D341Med (cell line): ENCODE data around the gene LDB2.
"Not testable (repeated sequence)": the region's sequence is repeated elsewhere in the genome, so short reads cannot be mapped to it uniquely, and the experiment has no call there.

Source experiments
- DNase-seq: peaks from one replicate; pipeline ENCODE4 v3.0.0; 2012; ENCODE audit warnings: low spot score

The LDB2 gene

DNA sequence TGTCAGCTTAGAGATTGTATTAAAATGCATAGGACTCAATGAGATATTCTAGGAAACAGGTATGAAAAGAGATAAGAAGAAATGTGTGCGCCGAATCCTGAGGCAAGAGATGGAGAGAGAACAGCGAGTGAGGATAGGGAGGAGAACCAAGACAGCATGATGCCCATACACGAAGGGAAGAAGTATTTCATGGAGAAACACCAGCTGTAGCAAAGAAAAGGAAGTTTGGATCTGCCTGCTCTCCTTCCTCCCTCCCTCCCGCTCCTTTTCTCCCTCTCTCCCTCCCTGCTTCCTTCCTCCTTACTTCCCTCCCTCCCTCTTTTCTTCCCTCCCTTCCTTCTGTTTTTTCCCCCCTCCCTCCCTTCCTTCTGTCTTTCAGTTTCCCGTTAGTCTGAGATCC lies 353.6 kb downstream of the LDB2 start:
- DNase-seq, result no peak

DNA sequence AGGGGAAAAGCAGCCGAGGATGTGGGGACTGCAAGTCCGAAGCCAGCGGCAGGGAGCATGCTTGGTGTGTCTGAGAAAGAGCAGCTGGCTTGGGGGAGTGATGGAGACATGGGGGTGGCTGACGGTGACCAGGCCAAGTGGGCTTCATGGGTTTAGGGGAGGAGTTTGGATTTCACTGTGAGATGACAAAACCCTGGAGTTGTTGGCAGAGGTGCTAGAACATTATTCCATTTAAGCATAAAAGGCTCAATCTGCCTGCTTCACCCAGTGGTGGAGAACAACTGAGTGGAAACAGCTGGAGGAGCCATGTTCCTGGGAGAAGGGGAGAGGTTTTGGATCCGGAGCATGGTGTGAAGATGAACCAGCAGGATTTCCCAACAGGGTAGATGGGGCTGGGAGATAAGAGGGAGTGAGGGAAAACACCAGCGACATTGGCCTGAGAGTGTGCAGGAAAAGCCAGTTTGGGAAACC lies 354.2 kb downstream of the LDB2 start:
- no peak for DNase-seq

DNA sequence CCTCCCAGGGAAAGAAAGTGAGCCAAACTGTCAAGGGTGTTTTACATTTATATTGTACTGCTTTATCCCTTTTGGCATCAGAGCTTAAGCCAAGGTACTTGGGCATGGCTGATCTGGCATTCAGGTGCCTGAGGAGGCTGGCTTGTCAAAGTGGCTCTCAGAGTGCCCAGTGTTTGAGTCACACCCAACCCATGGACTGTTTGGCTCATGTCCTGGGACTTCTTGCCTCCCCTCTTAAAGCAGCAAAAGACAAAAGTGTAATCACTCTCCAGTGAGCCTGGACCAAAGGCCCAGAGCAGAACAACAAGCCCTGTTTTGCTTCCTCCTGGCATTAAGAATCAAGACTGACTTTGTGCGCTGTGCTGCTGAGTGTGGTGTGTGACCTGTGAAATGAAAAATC lies 360.5 kb downstream of the LDB2 start:
- DNase-seq, result no peak

DNA sequence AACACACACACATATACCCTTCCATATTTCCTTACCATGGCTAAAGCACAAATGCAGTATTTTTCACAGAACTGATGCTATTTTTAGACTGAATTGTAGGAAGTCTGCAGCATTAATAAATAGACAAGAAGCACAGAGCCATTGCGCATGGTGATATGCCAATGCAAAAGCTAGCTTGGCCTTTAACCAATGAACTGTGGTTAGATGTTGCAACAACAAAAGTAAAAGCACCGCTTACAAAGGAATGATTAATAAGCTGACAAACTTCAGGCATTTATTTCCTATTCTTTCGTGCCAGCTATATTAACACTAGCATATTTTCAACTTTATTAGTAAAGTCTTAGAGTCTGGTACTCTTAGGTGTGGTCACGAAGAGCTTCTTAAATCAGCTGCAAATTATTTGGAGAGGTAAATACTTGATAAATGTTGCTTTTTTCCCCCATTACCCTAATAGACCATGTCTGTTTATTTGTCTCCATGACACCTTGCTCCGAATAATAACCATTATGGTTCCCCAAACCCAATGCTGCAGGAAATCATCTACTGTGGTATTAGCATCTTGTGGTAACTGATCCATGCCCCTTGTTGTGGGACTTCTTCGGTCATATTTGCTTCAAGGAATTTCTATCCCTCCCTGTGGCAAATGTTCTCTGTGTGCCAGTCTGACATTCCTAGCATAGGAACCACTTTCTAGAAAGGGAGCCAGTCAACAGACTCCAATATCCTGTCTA lies 366.0 kb downstream of the LDB2 start:
- no peak for DNase-seq

DNA sequence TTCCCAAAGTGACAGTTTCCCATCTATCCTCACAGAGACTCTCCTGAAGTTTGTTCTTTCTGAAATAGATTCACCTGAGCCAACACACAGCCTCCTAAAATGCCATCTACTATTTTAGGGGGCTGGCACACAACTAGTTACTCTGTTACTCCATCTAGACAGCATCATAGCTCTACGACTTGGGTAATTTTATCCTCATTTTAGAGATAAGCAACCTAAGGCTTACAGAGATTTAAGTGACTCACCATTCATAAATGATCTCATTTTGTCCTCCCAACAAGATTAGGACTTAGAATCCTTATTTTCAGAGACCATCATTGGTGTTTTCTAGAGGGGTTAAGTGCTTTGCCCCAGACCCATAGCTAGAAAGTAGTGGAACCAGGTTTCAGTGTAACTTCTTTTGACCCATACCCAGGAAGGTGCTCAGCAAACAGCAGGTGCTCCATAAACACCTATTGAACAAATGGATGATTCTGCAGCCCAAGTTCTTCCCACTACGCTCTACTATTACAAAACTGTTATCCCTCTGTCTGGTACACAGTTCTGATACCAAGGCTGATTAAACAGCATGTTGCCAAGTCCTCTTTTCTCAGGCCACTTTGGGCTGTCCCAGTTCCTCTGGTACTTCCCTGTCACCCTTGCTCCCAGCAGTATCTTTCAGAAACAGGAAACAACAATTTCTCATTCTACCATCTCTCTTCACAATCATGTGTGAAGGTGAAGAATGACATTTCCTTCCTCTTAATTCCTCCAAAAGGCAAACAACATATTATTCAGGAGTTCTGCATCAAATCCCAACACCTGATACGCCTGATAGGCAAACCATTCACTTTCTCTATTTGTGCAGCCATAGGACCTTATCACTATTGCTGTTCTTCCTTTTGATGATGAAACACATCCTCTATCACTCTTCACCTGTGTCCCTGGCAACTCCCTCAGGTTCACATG lies 367.5 kb downstream of the LDB2 start:
- DNase-seq, result no peak

DNA sequence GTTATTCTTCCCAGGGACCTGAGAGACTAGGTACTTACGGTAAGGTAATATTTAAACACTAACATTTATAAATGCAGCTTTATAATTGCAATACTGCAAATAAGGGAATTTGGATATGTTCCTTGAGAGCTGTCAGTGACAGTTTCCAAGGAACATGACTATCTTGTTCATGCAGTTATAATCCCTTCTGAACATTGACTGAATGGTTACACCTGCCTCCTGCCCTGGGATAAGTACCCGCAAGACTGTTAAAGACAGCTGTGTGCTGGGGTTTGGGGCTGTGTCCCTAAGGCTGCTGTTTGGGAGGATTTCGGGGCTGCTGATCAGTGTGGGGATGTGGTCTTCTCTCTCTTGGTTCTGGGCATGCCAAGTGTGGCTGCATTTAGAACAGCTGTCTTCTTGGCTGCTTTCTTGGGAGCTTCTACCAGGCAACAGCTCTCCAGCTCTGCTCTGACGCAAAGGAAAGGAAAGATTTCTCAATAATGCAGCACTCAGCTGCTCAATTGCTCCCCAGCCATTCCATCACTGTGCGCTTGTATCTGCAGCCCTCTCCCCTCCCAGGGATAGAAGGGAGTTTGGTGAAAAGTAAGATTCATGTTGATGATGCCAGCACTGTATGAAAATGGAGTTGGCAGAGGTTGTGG lies 373.4 kb downstream of the LDB2 start:
- no peak for DNase-seq

DNA sequence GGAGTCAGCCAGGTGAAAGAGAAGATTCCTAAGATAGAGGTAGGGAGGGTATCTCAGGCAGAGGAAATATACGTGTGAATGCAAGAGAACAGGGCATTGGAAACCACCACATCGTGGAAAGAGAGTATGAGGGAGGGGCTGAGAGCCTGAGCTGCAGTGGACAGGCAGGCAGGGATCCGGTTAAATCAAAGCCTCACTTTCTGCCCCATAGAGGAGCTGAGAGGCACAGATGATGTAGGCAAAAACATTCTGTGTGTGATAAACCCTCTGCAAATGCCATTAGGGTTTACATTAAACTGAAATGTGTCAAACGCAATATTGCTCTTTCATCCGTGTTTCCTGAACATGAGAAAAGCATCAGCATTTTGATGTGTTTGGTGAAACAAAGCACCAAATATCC lies 374.0 kb downstream of the LDB2 start:
- DNase-seq, result no peak

DNA sequence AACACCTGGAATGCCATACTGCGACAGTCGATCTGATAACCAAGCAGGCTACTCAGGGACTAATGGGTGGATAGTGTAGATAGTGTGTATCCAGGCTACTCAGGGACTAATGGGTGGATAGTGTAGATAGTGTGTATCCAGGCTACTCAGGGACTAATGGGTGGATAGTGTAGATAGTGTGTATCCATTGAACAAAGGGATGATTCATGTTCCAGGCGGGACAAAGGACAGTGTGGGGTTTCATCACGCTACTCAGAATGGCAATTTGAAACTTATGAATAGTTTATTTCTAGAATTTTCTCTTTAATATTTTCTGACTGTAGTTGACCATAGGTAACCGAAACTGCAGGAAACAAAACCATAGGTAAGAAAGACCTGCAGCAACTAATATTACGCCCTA lies 374.9 kb downstream of the LDB2 start:
- DNase-seq, result not testable (repeated sequence)

DNA sequence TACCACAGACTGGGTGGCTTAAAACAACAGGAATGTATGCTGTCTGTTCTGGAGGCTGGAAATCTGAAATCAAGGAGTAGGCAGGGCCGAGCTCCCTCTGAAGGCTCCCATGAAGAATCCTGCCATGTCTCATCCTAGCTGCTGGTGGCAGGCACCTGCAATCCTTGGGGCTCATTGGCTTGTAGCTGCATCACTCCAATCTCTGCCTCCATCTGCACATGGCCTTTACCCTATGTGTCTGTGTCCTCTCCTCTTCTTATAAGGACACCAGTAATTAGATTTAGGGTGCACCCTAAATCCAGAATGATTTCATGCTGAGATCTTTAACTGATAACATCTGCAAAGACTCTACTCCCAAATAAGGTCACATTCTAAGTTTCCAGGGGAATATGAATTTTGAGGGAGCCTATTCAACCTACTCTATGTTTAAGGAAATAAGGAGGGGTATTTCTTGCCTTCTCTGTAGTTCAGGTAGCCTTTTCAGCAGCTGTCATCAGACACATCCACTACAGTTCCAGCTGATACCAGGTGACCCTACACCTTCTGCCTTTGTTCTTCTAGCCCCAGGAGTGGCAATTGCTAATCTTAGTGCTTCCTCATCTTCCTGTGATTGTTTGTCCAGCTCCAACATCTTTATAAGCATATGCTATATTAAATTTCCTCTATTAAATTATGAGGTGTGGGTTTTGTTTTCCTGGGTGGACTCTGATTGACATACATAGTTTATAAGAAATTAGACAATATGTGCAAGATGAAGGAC lies 377.1 kb downstream of the LDB2 start:
- no peak for DNase-seq

DNA sequence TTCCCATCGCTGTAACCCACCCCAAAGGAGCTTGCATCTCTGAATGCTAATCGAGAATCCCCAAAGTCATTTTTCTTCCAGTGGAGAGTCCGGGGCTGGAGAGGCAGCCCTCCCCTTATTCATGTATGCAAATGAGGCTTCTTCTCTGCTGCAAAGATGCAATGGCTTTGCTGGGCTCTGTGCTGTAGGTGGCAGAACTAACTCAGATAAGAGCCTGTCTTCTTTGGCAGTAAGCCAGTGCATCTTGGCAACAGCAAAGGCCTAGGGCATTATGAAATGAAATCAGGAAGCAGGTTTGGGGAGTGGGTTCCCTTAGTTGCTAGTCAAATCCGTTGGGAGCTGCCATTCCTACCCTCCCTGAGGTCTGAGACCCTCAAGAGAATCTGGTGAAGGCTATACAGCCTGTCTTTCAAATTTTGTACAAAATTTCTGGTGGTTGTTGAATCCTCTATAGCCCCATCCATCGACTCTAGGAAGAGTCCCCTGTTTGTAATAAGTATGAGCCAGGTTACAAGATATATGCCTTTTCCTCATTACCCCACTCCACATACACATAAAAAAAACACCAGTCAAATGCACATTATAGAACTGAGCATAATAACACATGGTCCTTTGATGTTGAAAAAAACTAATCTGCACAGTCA lies 381.5 kb downstream of the LDB2 start:
- DNase-seq, result peak; percentile 68

DNA sequence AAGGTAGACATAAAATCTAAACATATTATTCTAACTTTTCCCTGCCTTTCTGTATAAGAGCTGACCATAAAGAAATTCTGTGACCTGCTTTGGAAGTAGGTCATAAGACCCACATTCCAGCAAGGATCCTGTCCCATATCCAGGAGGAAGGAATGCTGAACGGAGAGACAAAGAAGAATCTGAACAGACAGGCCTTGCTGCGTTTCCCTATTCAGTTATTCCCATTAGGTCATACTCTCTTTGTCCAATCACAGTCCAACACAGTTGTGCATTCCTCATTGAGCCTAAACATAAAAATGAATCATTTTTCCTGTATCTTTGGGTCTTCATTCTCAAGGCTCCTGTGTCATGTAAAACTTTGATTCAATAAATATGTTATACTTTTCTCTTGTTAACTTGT lies 384.6 kb downstream of the LDB2 start:
- no peak for DNase-seq

DNA sequence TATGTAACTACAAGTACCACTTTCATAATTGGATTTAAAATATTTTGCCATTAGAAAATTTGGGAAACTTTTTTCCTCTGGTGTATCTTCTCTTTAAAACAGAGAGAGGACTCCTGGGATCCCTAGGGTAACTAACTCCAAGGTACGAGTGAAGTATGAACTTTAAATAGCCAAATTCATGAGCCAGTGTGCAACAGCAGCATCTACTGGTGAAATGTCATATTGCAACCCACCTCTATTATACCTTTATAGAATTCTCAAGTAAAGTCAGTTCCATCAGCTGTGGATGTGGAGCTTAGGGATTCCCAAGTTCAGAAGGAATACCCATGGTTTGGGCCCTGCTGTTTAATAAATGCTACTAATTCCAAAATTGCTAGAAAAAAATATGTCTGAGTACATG lies 389.5 kb downstream of the LDB2 start:
- DNase-seq, result no peak

DNA sequence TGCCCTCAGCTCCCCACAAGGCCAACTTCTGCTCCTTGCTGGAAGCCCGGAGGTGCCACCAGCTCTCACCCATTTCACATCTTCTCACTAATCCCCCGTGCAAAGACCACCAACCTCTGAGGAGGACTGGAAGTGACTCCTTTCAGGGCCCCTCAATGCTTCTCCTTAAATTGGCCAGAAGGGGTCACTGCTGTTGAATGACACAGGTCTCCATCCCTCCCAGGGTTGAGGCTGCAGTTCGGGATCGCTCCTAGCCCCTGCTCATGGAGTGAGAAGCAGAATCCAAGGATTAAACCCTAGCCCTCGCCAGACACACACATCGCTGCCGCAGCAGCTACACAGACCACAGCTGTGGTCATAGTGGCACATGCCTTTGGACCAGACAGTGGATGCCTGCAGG lies 392.7 kb downstream of the LDB2 start:
- DNase-seq, result peak; percentile 47

DNA sequence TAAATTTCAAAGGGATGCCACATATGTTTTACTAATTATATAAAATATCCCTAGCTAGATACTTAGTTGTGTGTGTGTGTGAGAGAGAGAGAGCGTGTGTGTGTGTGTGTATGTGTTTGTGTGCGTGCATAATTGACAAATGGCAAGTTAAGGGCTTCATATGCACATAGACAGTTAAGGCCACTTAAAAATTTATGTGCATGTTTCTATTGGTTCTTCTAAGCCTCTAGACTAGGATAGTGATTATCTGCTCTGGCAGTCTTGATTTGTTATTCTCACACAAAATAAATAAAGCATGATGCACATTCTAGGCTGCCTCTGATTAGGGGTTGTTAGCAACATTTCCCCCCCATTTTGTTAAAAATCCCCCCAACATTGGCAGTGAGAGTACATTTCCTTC lies 393.2 kb downstream of the LDB2 start:
- DNase-seq, result no peak

DNA sequence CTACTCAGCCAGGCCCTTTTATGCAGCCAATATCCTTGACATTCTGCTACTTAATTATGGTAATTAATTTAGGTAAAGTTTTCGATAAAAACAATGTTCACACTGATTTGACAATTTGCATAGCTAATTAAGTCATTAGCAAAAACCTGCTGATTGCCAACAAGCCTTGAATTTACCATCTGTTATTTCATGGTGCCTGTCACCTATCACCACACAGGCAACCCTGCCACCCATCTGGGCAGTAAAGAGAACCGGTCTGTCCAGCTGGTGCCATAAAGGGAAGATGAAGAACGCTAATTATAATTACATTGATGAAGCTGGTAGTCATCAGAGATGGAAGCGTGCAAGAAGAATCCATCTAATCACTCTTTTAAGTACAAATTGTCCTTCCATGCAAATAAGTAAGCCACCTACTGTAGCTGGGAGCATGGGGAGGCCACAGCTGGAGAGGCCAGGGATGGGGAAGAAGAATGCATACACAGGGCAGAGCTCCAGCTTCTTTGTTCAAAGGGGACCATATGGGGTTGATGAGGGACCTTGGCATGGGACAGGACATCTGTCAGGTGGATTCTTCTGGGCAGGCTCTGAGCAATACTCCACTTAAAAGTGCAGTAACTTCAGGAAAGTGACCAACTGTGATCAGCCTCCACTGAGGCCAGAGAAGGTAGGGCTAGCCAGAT lies 394.9 kb downstream of the LDB2 start:
- no peak for DNase-seq

DNA sequence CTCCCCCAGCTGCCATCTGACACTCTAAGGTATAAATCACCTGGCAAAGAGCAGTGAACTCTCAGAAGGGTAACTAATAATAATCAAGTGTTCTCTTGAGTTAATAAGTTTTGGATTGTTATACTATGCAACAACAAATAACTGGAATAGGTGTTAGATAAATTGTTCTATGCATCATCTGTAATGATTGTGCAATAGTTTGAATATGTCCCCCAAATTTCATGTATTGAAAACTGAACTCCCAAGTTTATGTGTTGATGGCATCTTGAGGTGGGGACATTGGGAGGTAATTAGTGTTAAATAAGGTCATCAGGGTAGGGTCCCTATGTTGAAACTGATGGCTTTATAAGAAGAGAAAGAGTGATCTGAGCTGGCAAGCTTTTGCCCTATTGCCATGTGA lies 399.5 kb downstream of the LDB2 start:
- DNase-seq, result no peak

DNA sequence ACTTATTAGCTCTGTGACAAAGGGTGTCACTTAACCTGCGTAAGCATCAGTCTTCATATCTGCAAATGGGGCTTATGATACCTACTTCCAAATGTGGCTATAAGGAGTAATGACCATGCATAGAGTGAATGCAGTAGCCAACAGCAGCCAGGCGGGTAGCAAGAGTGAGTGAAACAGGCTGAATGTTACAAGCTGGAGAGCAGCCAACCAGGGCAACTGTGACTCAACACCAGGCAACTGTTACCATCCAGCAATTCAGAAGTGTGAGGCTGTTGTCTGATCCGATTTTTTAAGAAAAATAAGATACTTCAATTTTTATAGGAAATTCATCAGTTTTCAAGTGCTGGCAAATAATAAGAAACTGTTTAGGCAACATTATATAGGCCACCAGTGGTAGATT lies 401.9 kb downstream of the LDB2 start:
- DNase-seq, result no peak

DNA sequence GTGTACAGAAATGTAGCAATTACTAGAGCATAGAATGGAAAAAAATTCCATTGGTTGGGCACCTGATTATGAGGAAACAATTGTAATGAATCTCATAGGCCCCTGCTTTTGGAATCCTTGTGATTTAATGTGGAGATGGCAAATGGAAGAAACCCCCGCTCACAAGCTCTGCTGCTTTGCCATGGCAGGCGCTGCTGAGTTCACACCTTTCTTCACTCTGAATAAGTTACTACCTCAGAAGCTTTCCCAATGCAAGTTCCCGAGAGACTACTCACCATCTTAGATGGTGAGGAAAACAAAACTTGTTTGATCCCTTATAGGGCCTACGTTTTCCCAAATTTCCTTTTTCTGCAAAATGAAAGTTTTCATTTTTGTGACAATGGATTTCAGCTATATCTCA lies 405.6 kb downstream of the LDB2 start:
- DNase-seq, result no peak

DNA sequence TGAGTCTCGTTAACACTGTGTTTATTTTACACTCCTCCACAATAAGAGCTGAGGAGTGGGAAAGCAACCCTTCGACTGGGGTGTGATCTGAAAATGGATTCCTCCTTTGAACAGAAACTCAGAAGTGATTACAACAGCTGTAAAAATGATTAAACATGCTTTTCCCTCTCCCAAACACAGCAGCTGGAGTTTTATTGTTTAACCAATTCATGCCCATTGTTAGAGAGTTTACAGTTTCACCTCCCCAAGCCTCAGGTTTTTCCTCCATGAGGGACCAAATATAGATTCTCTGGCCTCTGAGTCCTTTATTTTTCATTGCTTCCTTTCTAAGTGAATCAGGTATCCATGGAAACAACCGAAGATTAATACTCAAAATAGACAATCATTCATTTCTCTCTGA lies 409.2 kb downstream of the LDB2 start:
- no peak for DNase-seq

DNA sequence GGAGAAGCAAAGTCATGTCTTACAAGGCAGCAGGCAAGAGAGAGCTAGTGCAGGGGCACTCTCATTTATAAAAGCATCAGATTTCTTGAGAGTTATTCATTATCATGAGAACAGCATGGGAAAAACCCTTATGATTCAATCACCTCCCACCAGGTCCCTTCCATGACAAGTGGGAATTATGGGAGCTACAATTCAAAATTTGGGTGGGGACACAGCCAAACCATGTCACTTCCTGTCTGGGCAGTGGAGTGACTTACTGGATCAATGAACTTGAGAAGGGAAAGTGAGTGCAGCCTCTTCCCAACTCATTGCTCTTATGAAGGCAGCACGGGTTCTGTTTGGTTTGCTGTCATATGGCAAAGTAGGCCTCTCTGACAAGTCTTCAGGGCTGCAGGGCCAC lies 410.4 kb downstream of the LDB2 start:
- DNase-seq, result no peak

DNA sequence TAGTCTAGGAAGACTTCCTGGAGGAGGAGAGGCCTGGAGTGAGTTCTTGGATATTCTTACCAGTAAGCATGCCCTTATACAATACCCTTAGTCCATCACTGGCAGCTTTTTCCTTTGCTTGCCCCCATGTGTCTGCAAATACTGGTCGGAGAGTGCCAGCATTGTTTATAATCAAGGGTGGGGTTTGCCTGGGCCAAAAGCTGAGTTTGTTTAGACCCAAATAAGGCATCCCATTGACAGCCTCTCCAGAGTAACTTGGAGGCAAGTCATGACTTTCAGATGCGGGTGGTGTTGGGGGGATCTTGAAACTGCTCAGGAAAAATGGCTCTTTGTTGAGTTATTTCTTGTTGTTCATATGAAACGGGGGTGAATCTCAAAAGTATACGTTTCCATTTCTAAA lies 413.7 kb downstream of the LDB2 start:
- DNase-seq, result no peak
